Duodenal mucosa (tissue), 2 donors: ENCODE data around the gene SVIL.

Experiments
- H3K27ac ChIP-seq: one replicate; pipeline ENCODE4 v1.7.0; 2013; ENCODE audit warnings: low read depth, low read length
- H3K27me3 ChIP-seq, 2 donors: one replicate each; pipeline ENCODE4 v1.7.0; 2013; ENCODE audit warnings: low read length in 2 of 2, control low read depth in 1 of 2; ENCODE audit not compliant: insufficient read depth in 2 of 2, control insufficient read depth in 1 of 2
- H3K36me3 ChIP-seq, 2 donors: one replicate each; pipeline ENCODE4 v1.7.0; 2013; ENCODE audit warnings: low read length in 2 of 2, control low read depth in 1 of 2; ENCODE audit not compliant: insufficient read depth in 2 of 2, control insufficient read depth in 1 of 2
- H3K4me1 ChIP-seq, 2 donors: one replicate each; pipeline ENCODE4 v1.7.0; 2013; ENCODE audit warnings: low read length in 2 of 2, control low read depth in 1 of 2; ENCODE audit not compliant: insufficient read depth in 2 of 2, control insufficient read depth in 1 of 2
- H3K4me3 ChIP-seq, 2 donors: one replicate each; pipeline ENCODE4 v1.7.0; 2013; ENCODE audit warnings: low read length in 2 of 2, low read depth in 1 of 2
- H3K9ac ChIP-seq, 2 donors: one replicate each; pipeline ENCODE4 v1.7.0; 2013; ENCODE audit warnings: low read length in 2 of 2, low read depth in 1 of 2
- H3K9me3 ChIP-seq, 2 donors: one replicate each; pipeline ENCODE4 v1.7.0; 2013; ENCODE audit warnings: low read length in 2 of 2, control low read depth in 1 of 2; ENCODE audit not compliant: control insufficient read depth in 1 of 2

SVIL gene

GRCh38 chr10:29667191-29667590, 32.4 kb upstream of the SVIL start:
- Histone ChIP-seq H3K9ac (no peak overlapping the region), H3K27ac (no peak overlapping the region), H3K36me3 (no peaks in the 10 kb centered on the region), H3K4me1 (no peaks in the 10 kb centered on the region), H3K4me3 (no peak overlapping the region), H3K9me3 (no peaks in the 10 kb centered on the region), H3K27me3 (no peaks in the 10 kb centered on the region)

- Histone ChIP-seq H3K36me3 (no peaks in the 10 kb centered on the region), H3K9me3 (no peaks in the 10 kb centered on the region), H3K9ac (no peak overlapping the region), H3K4me1 (no peaks in the 10 kb centered on the region), H3K27ac (no peak overlapping the region), H3K27me3 (no peaks in the 10 kb centered on the region), H3K4me3 (no peak overlapping the region)
Measured at GRCh38 chr10:29666201-29666600, 31.4 kb upstream of the SVIL start.

- Histone ChIP-seq H3K27ac (no peak overlapping the region), H3K4me3 (no peak overlapping the region), H3K9ac (no peak overlapping the region), H3K4me1 (peaks cover 0 to 8% of the 10 kb centered on the region in 2 donors), H3K36me3 (no peaks in the 10 kb centered on the region), H3K27me3 (no peaks in the 10 kb centered on the region), H3K9me3 (no peaks in the 10 kb centered on the region)
Measured at GRCh38 chr10:29663718-29664117, 28.9 kb upstream of the SVIL start.

- H3K4me1 ChIP-seq = peaks cover 0 to 8% of the 10 kb centered on the region in 2 donors
- no peak overlapping the region for H3K27ac ChIP-seq
- H3K4me3 ChIP-seq = no peak overlapping the region
- peaks cover 9 to 14% of the 10 kb centered on the region in 2 donors for H3K9me3 ChIP-seq
- no peaks in the 10 kb centered on the region for H3K27me3 ChIP-seq
- no peak overlapping the region for H3K9ac ChIP-seq
- H3K36me3 ChIP-seq = peaks cover 8 to 14% of the 10 kb centered on the region in 2 donors
Measured at GRCh38 chr10:29658984-29659965, 24.5 kb upstream of the SVIL start.

GRCh38 chr10:29657719-29658274, 23.0 kb upstream of the SVIL start:
- H3K27me3 ChIP-seq = no peaks in the 10 kb centered on the region
- H3K9ac ChIP-seq = no peak overlapping the region
- no peak overlapping the region for H3K4me3 ChIP-seq
- H3K36me3 ChIP-seq = peaks cover 8 to 14% of the 10 kb centered on the region in 2 donors
- H3K4me1 ChIP-seq = peaks cover 0 to 8% of the 10 kb centered on the region in 2 donors
- peaks cover 9 to 14% of the 10 kb centered on the region in 2 donors for H3K9me3 ChIP-seq
- no peak overlapping the region for H3K27ac ChIP-seq

- Histone ChIP-seq H3K4me3 (no peak overlapping the region), H3K9ac (no peak overlapping the region), H3K4me1 (peaks cover 0 to 8% of the 10 kb centered on the region in 2 donors), H3K36me3 (peaks cover 8 to 14% of the 10 kb centered on the region in 2 donors), H3K27ac (no peak overlapping the region), H3K9me3 (peaks cover 9 to 14% of the 10 kb centered on the region in 2 donors), H3K27me3 (no peaks in the 10 kb centered on the region)
Measured at GRCh38 chr10:29656451-29656992, 21.8 kb upstream of the SVIL start.

- Histone ChIP-seq H3K4me1 (peaks cover 11 to 13% of the 10 kb centered on the region in 2 donors), H3K9ac (no peak overlapping the region), H3K4me3 (no peak overlapping the region), H3K27ac (no peak overlapping the region), H3K27me3 (no peaks in the 10 kb centered on the region), H3K9me3 (peaks cover 3 to 9% of the 10 kb centered on the region in 2 donors), H3K36me3 (peaks cover 4 to 10% of the 10 kb centered on the region in 2 donors)
Measured at GRCh38 chr10:29652192-29652591, 17.4 kb upstream of the SVIL start.

- H3K9me3 ChIP-seq = peaks cover 0 to 4% of the 10 kb centered on the region in 2 donors
- H3K4me1 ChIP-seq = peaks cover 15% of the 10 kb centered on the region in 2 donors
- no peak overlapping the region for H3K9ac ChIP-seq
- no peaks in the 10 kb centered on the region for H3K27me3 ChIP-seq
- no peak overlapping the region for H3K27ac ChIP-seq
- no peak overlapping the region for H3K4me3 ChIP-seq
- peaks cover 0 to 6% of the 10 kb centered on the region in 2 donors for H3K36me3 ChIP-seq
Measured at GRCh38 chr10:29651767-29652166, 17.0 kb upstream of the SVIL start.

GRCh38 chr10:29650552-29650944, 15.8 kb upstream of the SVIL start:
- Histone ChIP-seq H3K36me3 (peaks cover 0 to 2% of the 10 kb centered on the region in 2 donors), H3K4me3 (no peak overlapping the region), H3K4me1 (peaks cover 23 to 25% of the 10 kb centered on the region in 2 donors), H3K9ac (no peak overlapping the region), H3K9me3 (no peaks in the 10 kb centered on the region), H3K27ac (no peak overlapping the region), H3K27me3 (no peaks in the 10 kb centered on the region)
